Astrocyte (in vitro differentiated cells and primary cell): ENCODE data around the gene TIGD4. TPM values are rescaled to one million over a fixed set of nuclear protein-coding genes. Genes with fewer than 3 reads are reported as not detected.

ENCODE experiments used
- total RNA-seq: library from RNA; stranded (reverse); gene quantifications from 2 replicates; pipeline ENCODE4 v1.2.1, GENCODE V29; 2021

TIGD4 gene
- total RNA-seq, 1 donor from 2014 or later: 0.23 TPM

Other genes with a start within 250 kb of the TIGD4 start
- 34.7 and 42.5 TPM in 2 replicates for gene FBXW7, start 243.6 kb downstream of the TIGD4 start, total RNA-seq
- gene TMEM154, start 99.7 kb downstream of the TIGD4 start, total RNA-seq: 11.5 and 13.2 TPM in 2 replicates
- gene ARFIP1, start 224 bp upstream of the TIGD4 start, total RNA-seq: 30.6 and 30.7 TPM in 2 replicates
- gene FHDC1, start 156.6 kb upstream of the TIGD4 start, total RNA-seq: 1.5 and 1.7 TPM in 2 replicates